ENCODE data around the gene ITIH3. TPM values are rescaled to one million over a fixed set of nuclear protein-coding genes. Genes with fewer than 3 reads are reported as not detected.

The ITIH3 gene
- total and polyA plus RNA-seq, 4 donors = 507 to 1,326 (median 909) TPM

- peaks cover 10 to 44% (median 34%) of the 10 kb centered on the region in 4 donors for H3K36me3 ChIP-seq (ENCODE audit: control insufficient read depth in 4 of 4, insufficient read depth in 3 of 4, low read depth in 1 of 4, low read length in 3 of 4)
- H3K9me3 ChIP-seq (ENCODE audit: control insufficient read depth in 4 of 4, low read length in 3 of 4) = no peaks in the 10 kb centered on the region
- peaks cover 29 to 86% (median 72%) of the 10 kb centered on the region in 4 donors for H3K4me1 ChIP-seq (ENCODE audit: control insufficient read depth in 4 of 4, insufficient read depth in 4 of 4, low read length in 3 of 4)
- no peak for DNase-seq (ENCODE audit: low spot score)
- 38% methylated on average over 9 of the region's 9 CpGs for WGBS
- H3K27ac ChIP-seq (ENCODE audit: low read depth in 1 of 2, low read length in 2 of 2) = peak overlapping the region; percentile 77 to 97
- peak overlapping the region; percentile 10 to 80 for H3K9ac ChIP-seq (ENCODE audit: low read depth in 1 of 2, low read length in 2 of 2)
- TF ChIP-seq GABPA (IDR thresholded peaks at IDR 0.05 in 1 of 2, conservative IDR thresholded peaks at IDR 0.05 in 1 of 2) (peak in 1 of 2 donors; percentile 65), ATF3 (IDR thresholded peaks at IDR 0.05) (no peak), MAX (IDR thresholded peaks at IDR 0.05) (peak; percentile 91), JUND (IDR thresholded peaks at IDR 0.05) (peak in 1 of 2 donors; percentile 46), RAD21 (IDR thresholded peaks at IDR 0.05) (peak; percentile 27 to 31), ZBTB33 (IDR thresholded peaks at IDR 0.05) (peak; percentile 62), RXRA (IDR thresholded peaks at IDR 0.05) (peak; percentile 57 to 86), TAF1 (conservative IDR thresholded peaks at IDR 0.05) (no peak), REST (IDR thresholded peaks at IDR 0.05) (peak; percentile 30), NR2F2 (IDR thresholded peaks at IDR 0.05) (no peak), HNF4G (IDR thresholded peaks at IDR 0.05) (no peak), YY1 (IDR thresholded peaks at IDR 0.05) (peak; percentile 67), SP1 (IDR thresholded peaks at IDR 0.05) (peak; percentile 71), FOXA1 (IDR thresholded peaks at IDR 0.05) (peak; percentile 17), HNF4A (conservative IDR thresholded peaks at IDR 0.05) (peak; percentile 36 to 74), CTCF (IDR thresholded peaks at IDR 0.05; ENCODE audit: low read depth, low read length, missing input control) (no peak), EGR1 (IDR thresholded peaks at IDR 0.05; ENCODE audit: low read depth in 2 of 2) (peak in 1 of 2 donors; percentile 16), FOXA2 (IDR thresholded peaks at IDR 0.05) (peak; percentile 46)
- no peaks in the 10 kb centered on the region for H3K27me3 ChIP-seq (ENCODE audit: control insufficient read depth in 4 of 4, insufficient read depth in 4 of 4, low read length in 3 of 4)
- H3K4me3 ChIP-seq (ENCODE audit: low read depth in 1 of 3, low read length in 3 of 3) = peak overlapping the region; percentile 50 to 68 (median 52)
These were observed 803 bp downstream of the ITIH3 start for GRCh38 chr3:52795298-52795900.
